Upper lobe of right lung (tissue), 1 donor: Measurements from ENCODE around the gene ADAM23. TPM values are rescaled to one million over a fixed set of nuclear protein-coding genes. Genes with fewer than 3 reads are reported as not detected.
A peak's percentile ranks its signal among the peaks of the same experiment; 100 is the strongest.

Source experiments
- ATAC-seq: fragments of 200-7000 bp; cut with Tn5 transposase; one replicate; pipeline ENCODE4 v1.9.1; 2020; ENCODE audit warnings: mild to moderate bottlenecking, moderate library complexity
- DNase-seq: peaks from one replicate; pipeline ENCODE4 v3.0.0-alpha.2; 2020
- H3K27ac ChIP-seq: fragments of 200-600 bp; one replicate; pipeline ENCODE4 v1.8.0; 2022
- H3K27me3 ChIP-seq: fragments of 200-600 bp; one replicate; pipeline ENCODE4 v1.8.0; 2022; ENCODE audit warnings: mild to moderate bottlenecking
- H3K36me3 ChIP-seq: fragments of 200-600 bp; one replicate; pipeline ENCODE4 v1.8.0; 2022
- H3K4me1 ChIP-seq: fragments of 200-600 bp; one replicate; pipeline ENCODE4 v1.8.0; 2022
- H3K4me3 ChIP-seq: fragments of 200-600 bp; one replicate; pipeline ENCODE4 v1.8.0; 2022; ENCODE audit warnings: mild to moderate bottlenecking
- H3K9me3 ChIP-seq: fragments of 200-600 bp; one replicate; pipeline ENCODE4 v1.8.0; 2022
- intact Hi-C: fragments of 100-400 bp; cut with DNase I; formaldehyde crosslinking; loops from one replicate; pipeline ENCODE4 v1.11.0; 2022
- total RNA-seq: library from RNA; stranded (reverse); fragmentation: NEBNext Ultra II Directional; extraction: Animal tissue kit (Norgen Biotek cat#: 25700); gene quantifications from one replicate; pipeline ENCODE4 v1.2.1, GENCODE V29; 2021
- TF ChIP-seq, protein P1 (sequence below): fragments of 200-600 bp; IDR thresholded peaks from one replicate; pipeline ENCODE4 v1.8.0; 2022; ENCODE audit warnings: antibody characterized with exemption
- donor health status: DM: no; HTN: yes; CAD: no; lungs with severe emphysema.

The ADAM23 gene
- total RNA-seq, 1 donor from 2014 or later = 2.5 TPM

- H3K36me3 ChIP-seq = no peaks in the 10 kb centered on the region
- H3K9me3 ChIP-seq = no peaks in the 10 kb centered on the region
- DNase-seq (no peak), ATAC-seq (peak; percentile 45)
- H3K27me3 ChIP-seq = no peaks in the 10 kb centered on the region
- H3K4me1 ChIP-seq = no peaks in the 10 kb centered on the region
- intact Hi-C loops = no loop called here
- H3K27ac ChIP-seq = no peak overlapping the region
- TF ChIP-seq, protein P1, sequence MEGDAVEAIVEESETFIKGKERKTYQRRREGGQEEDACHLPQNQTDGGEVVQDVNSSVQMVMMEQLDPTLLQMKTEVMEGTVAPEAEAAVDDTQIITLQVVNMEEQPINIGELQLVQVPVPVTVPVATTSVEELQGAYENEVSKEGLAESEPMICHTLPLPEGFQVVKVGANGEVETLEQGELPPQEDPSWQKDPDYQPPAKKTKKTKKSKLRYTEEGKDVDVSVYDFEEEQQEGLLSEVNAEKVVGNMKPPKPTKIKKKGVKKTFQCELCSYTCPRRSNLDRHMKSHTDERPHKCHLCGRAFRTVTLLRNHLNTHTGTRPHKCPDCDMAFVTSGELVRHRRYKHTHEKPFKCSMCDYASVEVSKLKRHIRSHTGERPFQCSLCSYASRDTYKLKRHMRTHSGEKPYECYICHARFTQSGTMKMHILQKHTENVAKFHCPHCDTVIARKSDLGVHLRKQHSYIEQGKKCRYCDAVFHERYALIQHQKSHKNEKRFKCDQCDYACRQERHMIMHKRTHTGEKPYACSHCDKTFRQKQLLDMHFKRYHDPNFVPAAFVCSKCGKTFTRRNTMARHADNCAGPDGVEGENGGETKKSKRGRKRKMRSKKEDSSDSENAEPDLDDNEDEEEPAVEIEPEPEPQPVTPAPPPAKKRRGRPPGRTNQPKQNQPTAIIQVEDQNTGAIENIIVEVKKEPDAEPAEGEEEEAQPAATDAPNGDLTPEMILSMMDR = peak; percentile 48
- no peak overlapping the region for H3K4me3 ChIP-seq
Measured at GRCh38 chr2:206556357-206556949, 113.1 kb downstream of the ADAM23 start.

DNA sequence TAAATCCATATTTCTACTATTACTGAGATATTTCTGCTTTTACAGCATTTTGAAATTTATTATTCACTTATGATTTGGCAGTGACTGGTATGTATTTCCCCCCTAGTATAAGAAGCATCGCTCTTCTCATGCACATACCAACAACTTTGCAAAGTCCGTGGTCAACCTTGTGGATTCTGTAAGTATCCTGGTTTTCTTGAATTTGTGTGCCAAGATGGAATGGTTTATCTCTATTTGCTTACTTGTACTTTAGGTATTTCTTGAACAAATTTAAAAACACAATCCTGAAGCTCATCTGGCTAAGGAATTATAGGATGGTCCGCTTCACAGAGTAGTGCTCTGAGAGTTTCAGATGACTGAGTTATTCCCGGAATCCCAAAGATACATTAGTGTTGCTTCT, 114.0 kb downstream of the ADAM23 start:
- intact Hi-C loops = no loop called here

DNA sequence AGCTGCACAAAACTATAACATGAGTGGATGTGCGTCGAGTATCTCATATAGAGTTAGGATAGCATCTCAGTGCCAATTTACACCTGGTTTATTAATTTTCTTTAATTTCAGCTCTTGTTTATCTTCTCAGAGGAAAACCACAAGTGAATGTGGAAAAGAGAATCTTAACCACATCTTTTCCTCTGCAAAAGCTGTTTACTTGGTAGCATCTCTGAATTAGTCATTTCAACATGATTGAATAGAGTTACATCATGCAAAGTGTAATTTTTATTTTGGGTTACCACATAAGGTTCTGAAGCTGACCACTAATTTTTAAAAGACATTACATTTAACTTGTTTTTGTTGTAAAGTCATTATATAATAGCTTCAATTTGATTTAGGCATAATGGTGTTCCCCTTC, 115.2 kb downstream of the ADAM23 start:
- H3K4me3 ChIP-seq = no peak overlapping the region
- H3K27me3 ChIP-seq = no peaks in the 10 kb centered on the region
- H3K36me3 ChIP-seq = no peaks in the 10 kb centered on the region
- H3K9me3 ChIP-seq = no peaks in the 10 kb centered on the region
- H3K4me1 ChIP-seq = no peaks in the 10 kb centered on the region
- TF ChIP-seq, protein P1 = no peak
- intact Hi-C loops = no loop called here
- ATAC-seq = no peak
- DNase-seq = no peak
- H3K27ac ChIP-seq = no peak overlapping the region

More for the DNA sequence above, 114.0 kb downstream of the ADAM23 start:
- ATAC-seq (no peak), DNase-seq (no peak)
- no peaks in the 10 kb centered on the region for H3K27me3 ChIP-seq
- H3K36me3 ChIP-seq = no peaks in the 10 kb centered on the region
- no peak overlapping the region for H3K4me3 ChIP-seq
- TF ChIP-seq, protein P1 = no peak
- H3K27ac ChIP-seq = no peak overlapping the region
- no peaks in the 10 kb centered on the region for H3K4me1 ChIP-seq
- no peaks in the 10 kb centered on the region for H3K9me3 ChIP-seq

GRCh38 chr2:206561962-206562361, 118.6 kb downstream of the ADAM23 start:
- intact Hi-C loops = no loop called here
- H3K27me3 ChIP-seq = no peaks in the 10 kb centered on the region
- no peaks in the 10 kb centered on the region for H3K36me3 ChIP-seq
- ATAC-seq = no peak
- H3K4me1 ChIP-seq = no peaks in the 10 kb centered on the region
- H3K27ac ChIP-seq = no peak overlapping the region
- H3K9me3 ChIP-seq = no peaks in the 10 kb centered on the region
- TF ChIP-seq, protein P1 = no peak
- no peak overlapping the region for H3K4me3 ChIP-seq
- no peak for DNase-seq

DNA sequence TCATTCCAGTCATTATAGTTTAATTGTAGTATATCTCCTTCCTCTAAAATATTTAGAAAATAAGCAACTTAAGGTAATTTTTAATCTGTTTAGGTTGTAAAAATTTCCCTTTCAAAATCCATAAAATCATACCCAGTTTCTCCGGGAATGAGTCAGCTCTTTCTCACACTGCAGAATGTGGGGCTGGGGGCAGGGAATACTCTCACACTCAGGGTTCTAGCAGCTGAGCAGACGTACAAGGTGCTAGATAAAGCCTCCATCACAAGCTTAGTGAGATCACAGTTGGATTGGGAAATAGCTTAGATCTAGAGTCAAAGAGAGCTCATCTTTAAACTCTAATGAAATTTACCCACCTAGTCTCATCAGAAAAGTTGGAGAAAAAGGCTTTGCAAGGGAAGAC, 119.0 kb downstream of the ADAM23 start:
- Histone ChIP-seq H3K4me3 (no peak overlapping the region), H3K27ac (no peak overlapping the region), H3K27me3 (no peaks in the 10 kb centered on the region), H3K36me3 (no peaks in the 10 kb centered on the region), H3K4me1 (no peaks in the 10 kb centered on the region), H3K9me3 (no peaks in the 10 kb centered on the region)
- TF ChIP-seq, protein P1 = no peak
- ATAC-seq (no peak), DNase-seq (no peak)
- intact Hi-C loops = no loop called here

- Histone ChIP-seq H3K27me3 (no peaks in the 10 kb centered on the region), H3K9me3 (no peaks in the 10 kb centered on the region), H3K4me3 (no peak overlapping the region), H3K27ac (no peak overlapping the region), H3K4me1 (no peaks in the 10 kb centered on the region), H3K36me3 (no peaks in the 10 kb centered on the region)
- intact Hi-C loops = no loop called here
- ATAC-seq (no peak), DNase-seq (no peak)
- TF ChIP-seq, protein P1 = no peak
Measured at GRCh38 chr2:206563374-206563773, 120.0 kb downstream of the ADAM23 start.
